Esophagus muscularis mucosa (tissue), 4 donors: Measurements from ENCODE around the gene ABCD2. TPM values are rescaled to one million over a fixed set of nuclear protein-coding genes. Genes with fewer than 3 reads are reported as not detected.

Experiments
- DNase-seq: peaks from one replicate; pipeline ENCODE4 v3.0.0-alpha.2; 2017; ENCODE audit errors: extremely low spot score
- H3K27ac ChIP-seq, 4 donors: fragments of 200-600 bp; sonication (generic); replicated peaks in 1 of 4; 1 replicate in 3 of 4; 2 replicates in 1 of 4; pipeline ENCODE4 v1.5.1; 2016 to 2019; ENCODE audit warnings: mild to moderate bottlenecking in 1 of 4
- H3K27me3 ChIP-seq, 4 donors: fragments of 200-600 bp; sonication (generic); one replicate each; pipeline versions ENCODE4 v1.5.1 to v1.6.0; 2016 to 2019
- H3K36me3 ChIP-seq, 4 donors: fragments of 200-600 bp; sonication (generic); one replicate each; pipeline ENCODE4 v1.5.1; 2016 to 2019
- H3K4me1 ChIP-seq, 4 donors: fragments of 200-600 bp; sonication (generic); one replicate each; pipeline ENCODE4 v1.5.1; 2016 to 2019
- H3K4me3 ChIP-seq, 4 donors: fragments of 200-600 bp; sonication (generic); 1 replicate in 2 of 4; 2 replicates in 2 of 4; pipeline ENCODE4 v1.5.1; 2016 to 2019; ENCODE audit warnings: mild to moderate bottlenecking in 4 of 4, moderate library complexity in 1 of 4
- H3K9me3 ChIP-seq, 4 donors: fragments of 200-600 bp; sonication (generic); 1 replicate in 3 of 4; 2 replicates in 1 of 4; pipeline ENCODE4 v1.5.1; 2016 to 2019
- CTCF ChIP-seq, 3 experiments: fragments of 200-600 bp in 2 of 3; fragments of 450-650 bp in 1 of 3; sonication (generic) in 2 of 3; IDR thresholded peaks; one replicate each; pipeline ENCODE4 v1.5.1; 2017 to 2019; ENCODE audit warnings: antibody characterized with exemption in 3 of 3, mild to moderate bottlenecking in 2 of 3, moderate library complexity in 1 of 3
- EP300 ChIP-seq: sonication (generic); formaldehyde crosslinking; IDR thresholded peaks from one replicate; pipeline ENCODE4 v1.6.1; 2017; ENCODE audit warnings: antibody characterized with exemption
- POLR2A ChIP-seq: fragments of 450-650 bp; IDR thresholded peaks from one replicate; pipeline ENCODE4 v1.6.1; 2017; ENCODE audit warnings: antibody characterized with exemption, moderate library complexity, mild to moderate bottlenecking, low read depth
- POLR2AphosphoS5 ChIP-seq, 2 donors: sonication (generic); formaldehyde crosslinking; IDR thresholded peaks; one replicate each; pipeline ENCODE4 v1.6.1; 2017; ENCODE audit warnings: antibody characterized with exemption in 2 of 2
- WGBS: methylation state at CpG from one replicate; pipeline ENCODE4 v1.1.5; 2018; 5-methylcytosine and 5-hydroxymethylcytosine counted together
- intact Hi-C: fragments of 100-400 bp; cut with DNase I; formaldehyde crosslinking; loops from one replicate; pipeline ENCODE4 v1.15.1; 2023
- total RNA-seq, 4 donors: library from RNA; depleted of rRNA; stranded (reverse); fragments of >200 nt; gene quantifications; one replicate each; pipeline versions ENCODE4 v1.1.0 to v1.2.1, GENCODE V29; 2016

The ABCD2 gene
- total RNA-seq, 4 donors from 2014 or later, result 0.39 to 1.8 (median 0.97) TPM

- H3K4me3 ChIP-seq, result no peak overlapping the region
- H3K36me3 ChIP-seq, result no peaks in the 10 kb centered on the region
- DNase-seq, result no peak
- intact Hi-C loops, result no loop called here
- WGBS, result 71% methylated on average over 1 of the region's 1 CpG
- TF ChIP-seq EP300, result no peak
- no peak for TF ChIP-seq POLR2AphosphoS5 (IDR thresholded peaks at IDR 0.05)
- no peak for TF ChIP-seq POLR2A
- no peak for TF ChIP-seq CTCF (IDR thresholded peaks at IDR 0.05)
- H3K4me1 ChIP-seq, result peaks cover 0 to 6% (median 0%) of the 10 kb centered on the region in 4 donors
- H3K9me3 ChIP-seq, result no peaks in the 10 kb centered on the region
- no peak overlapping the region for H3K27ac ChIP-seq
- H3K27me3 ChIP-seq, result no peaks in the 10 kb centered on the region
Observed at GRCh38 chr12:39643052-39643451, 23.4 kb upstream of the ABCD2 start.

GRCh38 chr12:39638840-39639239, 19.2 kb upstream of the ABCD2 start:
- no peak for DNase-seq
- Histone ChIP-seq H3K4me1 (no peaks in the 10 kb centered on the region), H3K27me3 (no peaks in the 10 kb centered on the region), H3K4me3 (no peak overlapping the region), H3K9me3 (no peaks in the 10 kb centered on the region), H3K27ac (no peak overlapping the region), H3K36me3 (no peaks in the 10 kb centered on the region)
- intact Hi-C loops, result no loop called here
- WGBS, result 91% methylated on average over 2 of the region's 2 CpGs
- TF ChIP-seq POLR2AphosphoS5 (IDR thresholded peaks at IDR 0.05) (no peak), POLR2A (no peak), EP300 (no peak), CTCF (IDR thresholded peaks at IDR 0.05) (no peak)

- intact Hi-C loops, result no loop called here
- TF ChIP-seq POLR2A (no peak), POLR2AphosphoS5 (IDR thresholded peaks at IDR 0.05) (no peak), CTCF (IDR thresholded peaks at IDR 0.05) (no peak)
- no peaks in the 10 kb centered on the region for H3K27me3 ChIP-seq
- no peaks in the 10 kb centered on the region for H3K4me1 ChIP-seq
- H3K36me3 ChIP-seq, result no peaks in the 10 kb centered on the region
- H3K27ac ChIP-seq, result no peak overlapping the region
- DNase-seq, result no peak
- H3K9me3 ChIP-seq, result no peaks in the 10 kb centered on the region
- no peak overlapping the region for H3K4me3 ChIP-seq
Observed at GRCh38 chr12:39638178-39638577, 18.6 kb upstream of the ABCD2 start.

- TF ChIP-seq CTCF (IDR thresholded peaks at IDR 0.05), result no peak
- no peak for TF ChIP-seq POLR2AphosphoS5 (IDR thresholded peaks at IDR 0.05)
- TF ChIP-seq EP300, result no peak
- TF ChIP-seq POLR2A, result no peak
- Histone ChIP-seq H3K4me3 (no peak overlapping the region), H3K27me3 (no peaks in the 10 kb centered on the region), H3K36me3 (no peaks in the 10 kb centered on the region), H3K9me3 (no peaks in the 10 kb centered on the region), H3K4me1 (no peaks in the 10 kb centered on the region), H3K27ac (no peak overlapping the region)
- no peak for DNase-seq
- intact Hi-C loops, result no loop called here
Observed at GRCh38 chr12:39632670-39633069, 13.1 kb upstream of the ABCD2 start.

GRCh38 chr12:39628836-39629235, 9.2 kb upstream of the ABCD2 start:
- intact Hi-C loops, result no loop called here
- H3K4me3 ChIP-seq, result no peak overlapping the region
- no peaks in the 10 kb centered on the region for H3K9me3 ChIP-seq
- DNase-seq, result no peak
- no peaks in the 10 kb centered on the region for H3K27me3 ChIP-seq
- no peaks in the 10 kb centered on the region for H3K36me3 ChIP-seq
- TF ChIP-seq CTCF (IDR thresholded peaks at IDR 0.05), result no peak
- TF ChIP-seq EP300, result no peak
- TF ChIP-seq POLR2AphosphoS5 (IDR thresholded peaks at IDR 0.05), result no peak
- TF ChIP-seq POLR2A, result no peak
- H3K27ac ChIP-seq, result no peak overlapping the region
- no peaks in the 10 kb centered on the region for H3K4me1 ChIP-seq
- WGBS, result 69% methylated on average over 1 of the region's 1 CpG
